Breast epithelium (tissue), 4 donors: ENCODE data around the gene GPR87. TPM values are rescaled to one million over a fixed set of nuclear protein-coding genes. Genes with fewer than 3 reads are reported as not detected.

Source experiments
- DNase-seq, 2 donors: peaks; one replicate each; pipeline ENCODE4 v3.0.0-alpha.2; 2019; ENCODE audit warnings: low spot score in 2 of 2
- H3K27ac ChIP-seq, 2 donors: fragments of 200-600 bp; sonication (generic) in 1 of 2; one replicate each; pipeline ENCODE4 v1.5.1; 2016 to 2019; ENCODE audit warnings: mild to moderate bottlenecking in 1 of 2
- H3K27me3 ChIP-seq, 2 donors: fragments of 200-600 bp; sonication (generic) in 1 of 2; one replicate each; pipeline versions ENCODE4 v1.5.1 to v1.6.0; 2017 to 2019; ENCODE audit warnings: control low read depth in 1 of 2, mild to moderate bottlenecking in 1 of 2
- H3K36me3 ChIP-seq: fragments of 200-600 bp; one replicate; pipeline ENCODE4 v1.5.1; 2019
- H3K4me1 ChIP-seq, 2 donors: fragments of 200-600 bp; sonication (generic); one replicate each; pipeline ENCODE4 v1.5.1; 2016 to 2019; ENCODE audit warnings: control low read depth in 1 of 2
- H3K4me3 ChIP-seq, 3 donors: fragments of 200-600 bp; sonication (generic); 1 replicate in 2 of 3; 2 replicates in 1 of 3; pipeline ENCODE4 v1.5.1; 2016 to 2019; ENCODE audit warnings: mild to moderate bottlenecking in 3 of 3, moderate library complexity in 2 of 3
- H3K9me3 ChIP-seq, 2 donors: fragments of 200-600 bp; sonication (generic) in 1 of 2; one replicate each; pipeline ENCODE4 v1.5.1; 2016 to 2019; ENCODE audit warnings: control low read depth in 1 of 2
- CTCF ChIP-seq, 3 donors: fragments of 450-650 bp; IDR thresholded peaks; one replicate each; pipeline ENCODE4 v1.5.1; 2016 to 2017; ENCODE audit warnings: antibody characterized with exemption in 3 of 3, mild to moderate bottlenecking in 3 of 3, moderate library complexity in 3 of 3
- POLR2A ChIP-seq: fragments of 450-650 bp; IDR thresholded peaks from one replicate; pipeline ENCODE4 v1.6.1; 2016; ENCODE audit warnings: antibody characterized with exemption, mild to moderate bottlenecking, moderate library complexity
- POLR2AphosphoS5 ChIP-seq, 3 donors: sonication (generic); formaldehyde crosslinking; IDR thresholded peaks; one replicate each; pipeline ENCODE4 v1.6.1; 2017; ENCODE audit warnings: antibody characterized with exemption in 3 of 3
- intact Hi-C: fragments of 100-400 bp; cut with DNase I; formaldehyde crosslinking; loops from one replicate; pipeline ENCODE4 v1.15.1; 2023; ENCODE audit warnings: low total_unique reads
- total RNA-seq, 3 donors: library from RNA; depleted of rRNA; stranded (reverse); fragments of >200 nt; gene quantifications; one replicate each; pipeline ENCODE4 v1.1.0, GENCODE V29; 2016

GPR87 gene
- total RNA-seq, 3 donors from 2014 or later: 2.6 to 3.4 TPM; not detected in 1

GRCh38 chr3:151281671-151282324, 34.8 kb downstream of the GPR87 start:
- Histone ChIP-seq H3K36me3 (no peaks in the 10 kb centered on the region), H3K4me1 (no peaks in the 10 kb centered on the region), H3K4me3 (no peak overlapping the region), H3K27ac (no peak overlapping the region), H3K9me3 (no peaks in the 10 kb centered on the region), H3K27me3 (no peaks in the 10 kb centered on the region)
- no peak for DNase-seq
- intact Hi-C loops: no loop called here
- no peak for TF ChIP-seq POLR2A
- TF ChIP-seq CTCF (IDR thresholded peaks at IDR 0.05): no peak
- TF ChIP-seq POLR2AphosphoS5 (IDR thresholded peaks at IDR 0.05): no peak

- H3K27ac ChIP-seq: no peak within 1 kb of the TSS
- H3K9me3 ChIP-seq: no peaks in the 10 kb centered on the region
- intact Hi-C loops: no loop called here
Measured at GRCh38 chr3:151278230-151278629, 38.4 kb downstream of the GPR87 start, which contains the start of gene P2RY14. P2RY14 (minus strand) TSS chr3:151278542; CDS start chr3:151214316, 64,226 bp downstream.

GRCh38 chr3:151276687-151277042, 40.0 kb downstream of the GPR87 start:
- H3K27ac ChIP-seq: no peak overlapping the region
- no peak for DNase-seq
- TF ChIP-seq POLR2A (no peak), CTCF (IDR thresholded peaks at IDR 0.05) (no peak), POLR2AphosphoS5 (IDR thresholded peaks at IDR 0.05) (no peak)
- no peaks in the 10 kb centered on the region for H3K4me1 ChIP-seq
- H3K27me3 ChIP-seq: no peaks in the 10 kb centered on the region
- intact Hi-C loops: no loop called here
- H3K9me3 ChIP-seq: no peaks in the 10 kb centered on the region
- H3K4me3 ChIP-seq: no peak overlapping the region
- H3K36me3 ChIP-seq: no peaks in the 10 kb centered on the region

More at GRCh38 chr3:151278230-151278629, 38.4 kb downstream of the GPR87 start, which contains the start of gene P2RY14:
- Histone ChIP-seq H3K4me1 (no peaks in the 10 kb centered on the region), H3K27me3 (no peaks in the 10 kb centered on the region), H3K4me3 (no peak within 1 kb of the TSS), H3K36me3 (no peaks in the 10 kb centered on the region)
- TF ChIP-seq CTCF (IDR thresholded peaks at IDR 0.05) (no peak), POLR2AphosphoS5 (IDR thresholded peaks at IDR 0.05) (no peak), POLR2A (no peak)
- DNase-seq: no peak

- H3K27me3 ChIP-seq: no peaks in the 10 kb centered on the region
- DNase-seq: no peak
- no peak overlapping the region for H3K4me3 ChIP-seq
- no peaks in the 10 kb centered on the region for H3K4me1 ChIP-seq
- TF ChIP-seq POLR2AphosphoS5 (IDR thresholded peaks at IDR 0.05) (no peak), CTCF (IDR thresholded peaks at IDR 0.05) (no peak), POLR2A (no peak)
- no peaks in the 10 kb centered on the region for H3K36me3 ChIP-seq
- no peaks in the 10 kb centered on the region for H3K9me3 ChIP-seq
- H3K27ac ChIP-seq: no peak overlapping the region
- intact Hi-C loops: no loop called here
Measured at GRCh38 chr3:151276038-151276686, 40.5 kb downstream of the GPR87 start.

GRCh38 chr3:151275091-151275490, 41.5 kb downstream of the GPR87 start:
- TF ChIP-seq POLR2A: no peak
- TF ChIP-seq POLR2AphosphoS5 (IDR thresholded peaks at IDR 0.05): no peak
- TF ChIP-seq CTCF (IDR thresholded peaks at IDR 0.05): no peak
- no peaks in the 10 kb centered on the region for H3K27me3 ChIP-seq
- no peak overlapping the region for H3K27ac ChIP-seq
- no peaks in the 10 kb centered on the region for H3K36me3 ChIP-seq
- DNase-seq: no peak
- H3K4me1 ChIP-seq: no peaks in the 10 kb centered on the region
- intact Hi-C loops: no loop called here
- H3K9me3 ChIP-seq: no peaks in the 10 kb centered on the region
- H3K4me3 ChIP-seq: no peak overlapping the region
